ENCODE results near the gene TNRC6A.
A peak's percentile ranks its signal among the peaks of the same experiment; 100 is the strongest.

Gene TNRC6A

DNA sequence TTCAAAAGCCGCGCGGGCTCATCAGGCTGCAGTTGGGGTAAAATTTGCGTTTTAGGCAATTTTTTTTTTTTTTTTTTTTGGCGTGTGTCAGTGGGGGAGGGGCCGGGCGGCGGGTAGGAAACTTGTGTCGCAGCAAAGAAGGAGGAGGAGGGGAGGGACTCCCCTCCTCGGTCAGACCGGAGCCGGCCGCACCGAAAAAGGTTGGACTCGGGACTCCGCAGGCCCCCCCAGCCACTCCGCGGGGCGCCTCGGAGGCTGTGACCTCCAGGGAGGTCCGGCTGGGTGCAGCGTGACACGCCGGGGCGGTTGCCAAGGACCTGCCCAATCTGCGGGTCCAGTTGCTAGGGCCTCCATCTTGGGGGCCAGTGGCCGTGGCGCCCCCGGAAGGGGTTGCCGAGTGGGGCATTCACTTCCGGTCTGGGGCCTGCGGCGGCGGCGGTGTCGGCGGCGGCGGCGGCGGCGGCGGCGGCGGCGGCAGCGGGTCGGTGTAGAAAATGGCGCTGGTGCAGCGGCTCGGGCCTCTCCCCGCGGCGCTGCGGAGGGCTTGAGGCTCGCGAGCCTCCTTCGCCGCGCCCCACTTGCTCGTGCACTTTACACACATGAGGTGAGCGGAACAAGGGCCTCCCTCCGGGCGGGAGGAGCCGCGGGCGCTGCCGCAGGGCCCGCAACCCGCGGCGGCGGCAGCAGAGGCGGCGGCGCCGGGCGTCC is at the start of gene TNRC6A:
TNRC6A (plus strand) TSS at position 409 of the 708 bp plus-strand sequence; CDS start at position 600, 191 bp downstream.
- in situ Hi-C loops (cut with HindIII; ENCODE audit: low pct_unique_long_range_greater_than_20kb, low sequenced_read_pairs) = no loop called here
- TF ChIP-seq JUND (IDR thresholded peaks at IDR 0.05; ENCODE audit: low read depth) = no peak
- DNase-seq (ENCODE audit: low read depth in 1 of 2, low spot score in 1 of 2) = peak; percentile 83 to 90

DNA sequence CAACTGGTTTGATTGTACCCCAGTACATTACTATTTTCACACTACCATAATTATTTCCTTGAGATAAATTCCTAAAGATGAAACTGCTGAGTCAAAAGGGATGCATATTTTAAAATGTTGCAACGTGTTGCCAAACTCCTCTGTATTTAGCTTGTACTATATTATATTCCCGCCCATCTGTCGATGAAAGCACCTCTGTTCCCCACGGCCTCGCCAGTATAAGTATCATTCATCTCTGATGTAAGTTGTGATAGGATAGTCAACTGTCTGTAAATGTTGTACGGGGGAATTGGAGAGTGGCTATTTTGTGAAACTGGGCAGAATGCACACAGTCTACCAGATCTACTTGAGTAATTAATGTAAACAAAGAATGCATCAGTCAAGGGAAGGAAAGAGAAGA is 47.7 kb upstream of the TNRC6A start:
- DNase-seq (ENCODE audit: low read depth in 1 of 2, low spot score in 1 of 2) = no peak
- in situ Hi-C loops (cut with HindIII; ENCODE audit: low pct_unique_long_range_greater_than_20kb, low sequenced_read_pairs) = no loop called here
- no peak for TF ChIP-seq JUND (IDR thresholded peaks at IDR 0.05; ENCODE audit: low read depth)

DNA sequence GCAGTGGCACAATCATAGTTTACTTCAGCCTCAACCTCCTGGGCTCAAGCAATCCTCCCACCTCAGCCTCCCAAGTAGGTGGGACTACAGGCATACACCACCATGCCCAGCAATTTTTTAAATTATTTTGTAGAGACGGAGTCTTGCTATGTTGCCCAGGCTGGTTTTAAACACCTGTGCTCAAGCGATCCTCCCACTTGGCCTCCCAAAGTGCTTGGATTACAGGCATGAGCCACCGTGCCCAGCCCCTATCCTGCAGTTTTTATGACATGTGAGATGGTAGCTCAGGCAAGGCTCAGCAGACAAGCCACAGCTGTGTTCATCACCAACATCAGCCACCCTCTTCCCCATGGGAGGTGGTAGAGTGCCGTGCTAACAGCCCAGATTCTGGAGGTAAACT is 46.2 kb upstream of the TNRC6A start:
- in situ Hi-C loops (cut with HindIII; ENCODE audit: low pct_unique_long_range_greater_than_20kb, low sequenced_read_pairs) = no loop called here
- DNase-seq (ENCODE audit: low read depth in 1 of 2, low spot score in 1 of 2) = no peak
- TF ChIP-seq JUND (IDR thresholded peaks at IDR 0.05; ENCODE audit: low read depth) = no peak

DNA sequence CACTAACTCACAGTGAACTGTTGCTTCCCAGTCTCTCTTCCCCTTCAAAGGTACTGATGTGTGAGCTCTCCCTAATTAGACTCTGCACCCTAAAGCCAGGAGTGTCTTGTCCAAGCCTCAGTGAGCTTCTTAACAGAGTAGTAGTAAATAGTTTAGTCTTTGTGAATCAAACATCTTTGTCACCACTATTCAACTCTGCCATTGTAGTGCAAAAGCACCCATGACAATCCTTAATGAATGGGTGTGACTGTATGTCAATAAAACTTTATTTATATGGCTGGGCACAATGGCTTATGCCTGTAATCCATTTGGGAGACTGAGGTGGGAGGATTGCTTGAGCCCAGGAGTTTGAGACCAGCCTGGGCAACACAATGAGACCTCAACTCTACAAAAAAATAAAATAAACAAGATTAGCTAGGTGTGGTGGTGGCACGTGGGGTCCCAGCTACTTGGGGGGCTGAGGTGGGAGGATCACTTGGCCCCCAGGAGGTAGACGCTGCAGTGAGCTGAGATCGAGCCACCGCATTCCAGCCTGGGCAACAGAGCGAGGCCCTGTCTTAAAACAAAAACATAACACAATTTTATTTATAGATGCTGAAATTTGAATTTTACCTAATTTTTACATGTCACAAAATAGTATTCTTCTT is 45.5 kb upstream of the TNRC6A start:
- DNase-seq (ENCODE audit: low read depth in 1 of 2, low spot score in 1 of 2) = no peak
- in situ Hi-C loops (cut with HindIII; ENCODE audit: low pct_unique_long_range_greater_than_20kb, low sequenced_read_pairs) = no loop called here
- no peak for TF ChIP-seq JUND (IDR thresholded peaks at IDR 0.05; ENCODE audit: low read depth)

DNA sequence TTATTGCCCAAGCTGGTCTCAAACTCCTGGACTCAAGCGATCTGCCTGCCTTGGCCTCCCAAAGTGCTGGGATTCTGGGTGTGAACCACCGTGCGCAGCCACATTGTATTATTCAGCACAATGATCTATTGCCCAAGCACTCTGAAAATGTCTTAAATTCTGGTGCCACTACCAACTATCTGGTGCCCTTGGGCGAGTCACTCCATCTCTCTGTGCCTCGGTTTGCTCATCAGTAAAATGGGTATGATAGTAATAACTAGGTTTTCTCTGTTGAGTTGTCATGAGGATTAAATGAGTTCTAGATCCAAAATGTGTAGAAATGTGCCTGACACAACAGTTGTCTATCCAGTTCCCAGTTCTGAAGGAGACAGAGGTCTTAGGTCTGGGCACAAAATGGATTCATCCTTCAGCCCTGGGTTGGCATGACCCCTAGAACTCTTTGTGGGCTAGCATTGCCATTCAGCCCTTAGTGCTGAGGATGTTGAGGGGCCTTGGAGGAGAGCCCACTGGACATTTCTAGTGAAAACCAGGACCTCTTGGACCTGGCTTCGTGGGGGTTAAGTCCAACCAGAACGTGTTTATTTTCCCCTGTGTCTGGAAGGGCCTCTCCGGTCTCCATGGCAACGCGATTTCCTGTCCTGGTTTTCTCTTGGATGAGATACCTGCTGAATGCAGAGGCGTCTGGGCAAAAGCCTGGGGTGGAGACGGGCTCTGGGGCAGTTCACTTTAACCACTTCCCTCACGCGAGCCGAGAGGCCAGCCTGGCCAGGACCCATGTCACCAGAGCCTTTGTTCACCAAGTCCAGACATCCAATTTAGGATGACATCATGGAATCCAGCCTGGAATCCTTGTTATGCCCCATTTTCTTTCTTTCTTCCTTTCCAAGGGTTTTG is 43.7 kb upstream of the TNRC6A start:
- in situ Hi-C loops (cut with HindIII; ENCODE audit: low pct_unique_long_range_greater_than_20kb, low sequenced_read_pairs) = no loop called here
- DNase-seq (ENCODE audit: low read depth in 1 of 2, low spot score in 1 of 2) = no peak
- TF ChIP-seq JUND (IDR thresholded peaks at IDR 0.05; ENCODE audit: low read depth) = no peak

DNA sequence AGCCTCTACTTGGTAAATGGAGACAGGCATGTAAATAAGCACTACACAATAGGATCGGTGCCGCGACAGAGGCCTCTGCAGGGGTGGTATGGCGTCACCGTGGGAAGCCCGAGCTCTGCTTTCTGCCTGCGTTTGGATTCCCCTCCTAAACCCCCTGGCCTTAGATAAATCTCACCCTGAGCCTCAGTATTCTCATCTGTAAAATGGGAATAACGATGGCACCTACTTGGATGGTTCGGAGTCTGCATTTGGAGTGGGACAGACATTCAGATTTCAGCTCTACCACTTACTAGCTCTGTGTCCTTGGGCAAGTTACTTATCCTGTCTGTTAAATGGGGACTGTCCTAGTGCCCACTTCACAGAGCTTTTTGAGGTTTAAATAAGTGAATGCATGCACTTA is 42.8 kb upstream of the TNRC6A start:
- no peak for TF ChIP-seq JUND (IDR thresholded peaks at IDR 0.05; ENCODE audit: low read depth)

DNA sequence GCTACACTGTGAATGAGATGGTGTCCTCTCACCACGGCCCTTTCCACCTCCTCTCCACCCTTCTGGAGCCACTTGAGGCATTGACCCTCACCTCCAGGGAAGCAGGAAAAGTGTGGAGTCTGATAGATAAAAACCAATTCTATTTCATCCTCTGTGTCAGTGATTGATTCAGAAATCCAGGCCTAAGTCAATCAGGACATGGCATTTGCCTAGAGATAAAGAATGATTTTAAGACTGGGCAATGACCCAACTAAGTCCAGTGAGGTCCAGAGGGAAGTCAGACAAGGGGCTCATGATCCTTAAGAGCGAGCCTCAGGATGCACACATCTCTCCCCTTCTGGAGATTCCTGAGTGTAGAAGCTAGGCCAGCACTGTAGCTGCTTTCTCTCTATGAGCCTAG is 41.1 kb upstream of the TNRC6A start:
- DNase-seq (ENCODE audit: low read depth in 1 of 2, low spot score in 1 of 2) = no peak
- in situ Hi-C loops (cut with HindIII; ENCODE audit: low pct_unique_long_range_greater_than_20kb, low sequenced_read_pairs) = no loop called here
- no peak for TF ChIP-seq JUND (IDR thresholded peaks at IDR 0.05; ENCODE audit: low read depth)

More for the DNA sequence above, 42.8 kb upstream of the TNRC6A start:
- no peak for DNase-seq (ENCODE audit: low read depth in 1 of 2, low spot score in 1 of 2)
- in situ Hi-C loops (cut with HindIII; ENCODE audit: low pct_unique_long_range_greater_than_20kb, low sequenced_read_pairs) = no loop called here

DNA sequence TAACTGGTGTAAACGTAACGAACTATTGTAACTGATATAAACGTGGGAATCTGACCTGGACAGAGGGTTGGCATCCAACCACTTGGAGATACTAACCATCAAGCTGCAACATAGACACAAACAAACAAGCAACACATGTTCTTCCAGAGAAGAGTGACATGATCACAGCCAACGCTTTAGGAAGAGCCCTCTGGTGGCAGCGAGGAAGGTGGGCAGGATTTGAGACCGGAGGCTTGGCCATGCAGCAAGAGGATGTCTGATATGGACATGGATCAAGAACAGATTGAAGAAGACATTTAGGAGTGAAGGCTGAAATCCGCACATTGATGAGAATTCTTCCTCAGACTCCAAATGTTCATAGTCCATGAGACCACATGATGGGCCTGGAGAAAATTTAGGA is 40.3 kb upstream of the TNRC6A start:
- in situ Hi-C loops (cut with HindIII; ENCODE audit: low pct_unique_long_range_greater_than_20kb, low sequenced_read_pairs) = no loop called here
- peak in 1 of 2 experiments; percentile 73 for DNase-seq (ENCODE audit: low read depth in 1 of 2, low spot score in 1 of 2)
- TF ChIP-seq JUND (IDR thresholded peaks at IDR 0.05; ENCODE audit: low read depth) = no peak

DNA sequence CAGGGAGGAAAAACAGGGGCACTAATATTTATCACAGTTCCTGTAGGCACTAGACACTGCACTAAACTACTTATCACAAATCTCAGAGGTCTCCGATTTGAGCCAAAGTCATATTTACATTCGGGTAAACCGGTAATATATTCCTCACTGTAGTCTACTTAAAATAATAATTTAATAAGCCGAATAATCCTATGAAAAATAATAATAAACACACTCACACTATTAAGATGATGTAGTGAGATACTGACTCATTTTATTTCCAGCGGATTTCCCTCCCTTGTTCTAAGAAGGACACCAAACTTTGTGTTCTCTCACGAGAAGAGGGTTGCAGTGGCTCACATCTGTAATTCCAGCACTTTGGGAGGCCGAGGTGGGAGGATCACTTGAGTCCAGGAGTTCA is 36.6 kb upstream of the TNRC6A start:
- TF ChIP-seq JUND (IDR thresholded peaks at IDR 0.05; ENCODE audit: low read depth) = no peak
- no peak for DNase-seq (ENCODE audit: low read depth in 1 of 2, low spot score in 1 of 2)
- in situ Hi-C loops (cut with HindIII; ENCODE audit: low pct_unique_long_range_greater_than_20kb, low sequenced_read_pairs) = no loop called here

DNA sequence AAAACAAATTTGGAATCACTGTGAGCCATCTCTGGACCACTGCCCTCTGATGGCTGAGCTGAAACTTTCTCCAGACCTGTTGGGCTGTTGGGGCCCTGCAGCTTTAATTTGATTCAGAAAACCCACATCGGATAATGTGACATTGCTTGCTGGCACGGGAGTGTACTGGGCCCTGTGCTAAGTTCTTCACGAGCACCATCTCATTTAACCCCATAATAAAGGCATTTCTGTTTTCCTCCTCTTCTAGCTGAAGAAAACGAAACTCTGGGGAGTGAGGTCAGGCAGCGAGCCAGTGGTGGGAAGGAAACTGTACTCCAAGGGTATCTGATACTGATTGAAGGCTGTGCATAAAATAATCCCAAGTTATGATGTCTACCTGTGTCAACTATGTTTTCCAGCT is 34.5 kb upstream of the TNRC6A start:
- in situ Hi-C loops (cut with HindIII; ENCODE audit: low pct_unique_long_range_greater_than_20kb, low sequenced_read_pairs) = no loop called here
- DNase-seq (ENCODE audit: low read depth in 1 of 2, low spot score in 1 of 2) = no peak
- TF ChIP-seq JUND (IDR thresholded peaks at IDR 0.05; ENCODE audit: low read depth) = no peak

DNA sequence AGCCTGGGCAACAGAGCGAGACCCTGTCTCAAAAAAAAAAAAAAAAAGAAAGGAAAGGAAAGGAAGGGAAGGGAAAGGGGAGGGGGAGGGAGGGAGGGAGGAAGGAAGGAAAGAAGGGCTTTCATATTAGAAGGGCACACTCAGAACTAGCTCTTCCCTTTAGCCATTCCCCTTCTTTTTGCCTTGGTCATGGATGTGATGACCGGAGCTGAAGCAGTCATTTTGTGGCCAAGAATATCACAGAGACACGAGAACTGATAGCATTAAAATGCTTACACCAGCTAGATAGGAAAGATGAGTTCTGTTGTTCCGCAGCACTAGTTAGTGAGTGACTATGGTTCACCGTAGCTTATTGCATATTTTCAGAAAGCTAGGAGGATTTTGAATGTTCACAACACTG is 32.8 kb upstream of the TNRC6A start:
- no peak for DNase-seq (ENCODE audit: low read depth in 1 of 2, low spot score in 1 of 2)
- in situ Hi-C loops (cut with HindIII; ENCODE audit: low pct_unique_long_range_greater_than_20kb, low sequenced_read_pairs) = no loop called here
- TF ChIP-seq JUND (IDR thresholded peaks at IDR 0.05; ENCODE audit: low read depth) = no peak

DNA sequence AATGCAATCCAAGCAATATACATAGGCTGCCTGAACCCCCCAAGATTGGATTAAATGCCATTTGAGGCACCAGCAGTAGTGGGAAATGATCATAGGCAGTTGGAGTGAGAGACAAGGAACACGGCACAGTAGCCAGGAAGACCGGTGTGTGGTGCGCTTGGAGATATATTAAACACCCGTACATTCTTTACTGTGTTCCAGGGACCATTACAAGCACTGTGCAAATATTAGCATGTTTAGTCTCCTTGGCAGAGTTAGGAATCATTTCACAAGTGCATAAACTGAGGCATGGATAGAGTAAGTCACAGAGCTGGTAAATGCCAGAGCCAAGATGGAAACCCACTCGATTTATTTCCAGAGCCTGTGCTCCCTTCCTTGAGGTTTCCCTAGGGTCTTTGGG is 31.1 kb upstream of the TNRC6A start:
- in situ Hi-C loops (cut with HindIII; ENCODE audit: low pct_unique_long_range_greater_than_20kb, low sequenced_read_pairs) = no loop called here
- no peak for TF ChIP-seq JUND (IDR thresholded peaks at IDR 0.05; ENCODE audit: low read depth)
- DNase-seq (ENCODE audit: low read depth in 1 of 2, low spot score in 1 of 2) = peak in 1 of 2 experiments; percentile 59

All from T47D (cell line).